HG02885 (cell line): ENCODE data around the gene ANTXR2.

Source experiments
- ATAC-seq: cut with Tn5 transposase; IDR thresholded peaks from one replicate; pipeline ENCODE4 v1.9.1; 2021; ENCODE audit warnings: mild to moderate bottlenecking; ENCODE audit not compliant: unreplicated experiment, poor library complexity

ANTXR2 gene

GRCh38 chr4:79881407-79881806 lies 191.6 kb downstream of the ANTXR2 start:
- no peak for ATAC-seq

- ATAC-seq, result no peak
Measured at GRCh38 chr4:79877511-79877910, 195.5 kb downstream of the ANTXR2 start.

- ATAC-seq, result no peak
Measured at GRCh38 chr4:79875344-79875899, 197.6 kb downstream of the ANTXR2 start.

GRCh38 chr4:79874197-79874596 lies 198.8 kb downstream of the ANTXR2 start:
- no peak for ATAC-seq

DNA sequence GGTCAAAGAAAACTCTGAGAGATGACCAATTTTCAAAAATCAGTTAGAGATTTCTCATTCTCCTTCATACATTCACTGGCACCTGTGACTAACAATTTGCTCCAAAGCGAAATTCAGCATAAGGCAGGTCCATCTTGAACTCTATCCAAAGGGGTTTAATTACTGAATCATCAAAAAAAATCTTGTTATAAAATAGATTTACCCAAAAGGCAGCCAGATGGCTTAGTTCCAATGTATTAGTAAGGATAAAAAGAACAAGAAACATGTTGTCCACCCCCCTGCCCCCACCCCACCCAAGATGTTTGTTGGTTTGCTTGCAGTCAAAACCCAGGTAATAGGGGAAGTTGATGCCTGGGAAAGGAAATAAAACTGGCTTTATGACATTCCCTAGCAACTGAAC lies 200.3 kb downstream of the ANTXR2 start:
- ATAC-seq, result no peak

DNA sequence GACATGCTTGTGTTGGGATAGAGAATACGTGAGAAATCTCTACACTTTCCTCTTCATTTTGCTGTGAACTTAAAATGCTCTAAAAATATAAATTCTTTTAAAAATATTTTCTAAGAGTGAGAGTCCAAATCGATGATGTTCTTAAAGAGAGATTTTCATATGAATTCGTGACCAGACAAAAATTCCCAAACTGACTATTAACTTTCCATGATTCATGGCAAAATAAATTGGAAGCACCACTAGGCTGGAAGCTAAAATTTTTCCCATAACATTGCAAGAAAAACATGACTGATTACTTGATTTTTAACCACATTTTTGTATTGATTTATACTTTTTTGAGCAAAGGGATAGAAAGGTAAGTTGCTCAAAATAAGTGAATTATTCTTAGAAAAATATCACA lies 201.1 kb downstream of the ANTXR2 start:
- ATAC-seq, result no peak

GRCh38 chr4:79869597-79870237 lies 203.3 kb downstream of the ANTXR2 start:
- no peak for ATAC-seq

- no peak for ATAC-seq
Measured at GRCh38 chr4:79865201-79865597, 207.8 kb downstream of the ANTXR2 start.

DNA sequence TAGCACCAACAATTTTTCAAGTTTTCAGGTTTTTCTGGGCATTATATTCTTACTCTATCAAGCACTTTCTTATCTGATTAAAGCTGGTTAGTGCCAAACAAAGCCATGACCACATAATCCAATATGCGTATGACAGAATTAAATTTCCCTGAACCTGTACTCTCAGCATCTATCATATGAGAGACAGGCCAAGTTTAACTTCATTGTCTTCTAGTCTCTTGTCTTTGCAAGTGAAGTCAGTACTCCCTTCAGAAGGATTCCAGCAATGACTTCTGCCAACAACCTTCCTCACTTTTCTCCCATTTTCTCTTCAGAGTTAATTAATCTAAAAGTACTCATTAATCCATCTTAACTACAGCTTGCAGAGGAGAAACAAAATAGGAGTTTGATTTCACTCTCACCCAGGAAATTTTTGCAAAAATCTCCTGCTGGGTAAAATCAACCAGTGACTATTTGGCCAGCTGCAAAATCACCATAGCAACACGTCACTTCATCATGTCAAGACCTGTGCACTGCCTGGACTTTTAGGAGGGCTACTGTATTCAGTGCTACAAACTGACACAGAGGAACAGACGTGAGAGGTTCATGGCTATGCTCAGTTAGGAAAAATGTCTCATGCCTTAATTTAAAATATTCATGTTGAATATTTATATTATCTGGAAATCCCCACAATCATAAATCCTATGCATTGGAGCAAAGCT lies 208.4 kb downstream of the ANTXR2 start:
- ATAC-seq, result no peak

GRCh38 chr4:79863333-79863732 lies 209.7 kb downstream of the ANTXR2 start:
- ATAC-seq, result no peak

DNA sequence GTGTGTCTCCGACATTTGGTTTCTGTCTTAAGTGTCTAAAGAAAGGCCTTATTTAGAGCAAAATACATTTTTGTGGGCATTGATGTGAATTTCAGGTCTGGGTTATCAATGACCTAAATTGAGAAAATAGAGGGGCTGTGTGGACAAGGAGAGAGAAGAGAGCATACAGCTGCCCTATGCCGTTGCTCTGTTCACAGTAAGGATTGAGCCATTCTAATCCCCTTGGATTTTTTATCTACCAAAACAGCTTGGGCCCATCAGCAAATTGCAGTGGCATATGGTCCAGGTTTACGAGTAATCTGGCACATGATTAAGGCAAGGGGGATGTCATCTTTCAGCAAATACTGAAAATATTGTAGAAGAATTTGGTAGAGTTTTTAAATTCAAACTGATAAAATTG lies 210.2 kb downstream of the ANTXR2 start:
- ATAC-seq, result no peak

DNA sequence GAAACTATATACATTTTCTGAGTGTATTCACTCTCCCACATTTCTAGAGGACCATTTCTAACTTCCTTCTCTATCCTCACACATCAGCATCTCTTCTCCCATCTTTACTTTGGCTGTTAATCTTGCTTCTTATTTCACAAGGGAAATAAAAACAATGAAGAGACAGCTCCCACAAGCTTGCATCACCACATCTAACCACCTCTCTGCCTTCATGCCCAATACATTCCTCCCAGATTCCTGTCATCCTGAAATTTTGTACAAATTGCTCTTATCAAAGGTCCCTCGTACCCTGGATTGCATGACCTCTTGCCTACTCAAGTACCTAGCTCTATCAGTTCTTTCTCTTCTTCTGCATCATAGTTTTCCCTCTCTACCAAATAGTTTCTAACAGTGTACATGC lies 215.2 kb downstream of the ANTXR2 start:
- ATAC-seq, result no peak

GRCh38 chr4:79856196-79856595 lies 216.8 kb downstream of the ANTXR2 start:
- ATAC-seq, result no peak

DNA sequence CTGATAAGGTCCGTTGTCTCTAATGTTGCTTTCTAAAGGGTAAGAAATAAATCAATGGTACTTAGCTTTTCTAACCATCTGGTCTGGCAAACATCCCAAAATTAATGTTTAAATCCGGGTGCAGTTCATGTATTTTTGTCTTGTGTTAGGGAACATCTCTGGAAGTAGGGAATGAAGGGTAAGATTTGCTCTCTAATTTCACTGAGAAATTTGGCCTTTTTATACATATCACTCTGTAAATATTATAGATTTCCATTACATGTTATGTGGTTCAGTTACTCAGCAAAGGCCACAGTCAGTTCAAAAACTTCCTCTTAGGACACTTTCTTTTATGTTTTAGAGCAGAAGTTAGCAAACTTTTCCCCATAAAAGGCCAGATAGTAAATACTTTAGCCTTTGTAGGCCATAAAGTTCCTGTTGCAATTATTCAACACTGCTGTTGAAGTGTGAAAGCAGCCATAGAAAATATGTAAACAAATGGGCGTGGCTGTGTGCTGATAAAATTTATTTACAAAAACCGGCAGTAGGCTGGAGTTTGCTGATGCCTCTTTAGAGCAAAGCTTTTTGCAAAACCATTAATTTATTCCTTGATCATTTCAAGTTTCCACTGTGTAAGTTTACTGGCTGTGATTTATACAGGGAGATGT lies 218.1 kb downstream of the ANTXR2 start:
- no peak for ATAC-seq

DNA sequence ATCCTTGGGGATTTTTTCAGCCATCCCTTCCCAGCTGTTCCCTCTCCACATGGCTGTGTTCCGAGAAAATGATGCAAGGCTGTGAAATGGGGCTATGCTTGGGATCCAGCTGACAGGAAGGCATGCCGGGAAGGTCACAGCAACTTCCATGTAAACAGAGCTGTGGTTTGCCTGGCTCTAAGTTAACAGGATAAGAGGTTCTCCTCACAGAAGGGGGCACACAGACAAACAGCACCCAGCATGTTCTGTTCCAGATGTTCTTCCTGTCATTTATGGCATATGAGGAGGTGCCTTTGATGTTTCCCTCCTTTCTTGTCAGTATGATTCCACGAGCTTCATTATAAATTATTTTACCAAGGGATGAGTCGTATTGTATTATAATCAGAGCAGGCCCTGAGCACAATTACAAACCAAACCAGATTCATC lies 220.7 kb downstream of the ANTXR2 start:
- ATAC-seq, result no peak

GRCh38 chr4:79851625-79852304 lies 221.3 kb downstream of the ANTXR2 start:
- ATAC-seq, result no peak
